ENCODE data around the gene TMIE.

GRCh38 chr3:46714728-46715506, 13.7 kb downstream of the TMIE start:
- no peak for TF ChIP-seq CTCF (optimal IDR thresholded peaks at IDR 0.05 in 1 of 3, IDR thresholded peaks at IDR 0.05 in 1 of 3, conservative IDR thresholded peaks at IDR 0.05 in 1 of 3; ENCODE audit: extremely low read depth in 1 of 3, insufficient read depth in 2 of 3, low read length in 3 of 3)
- TF ChIP-seq EZH2 (IDR thresholded peaks at IDR 0.05; ENCODE audit: low read length): no peak
